ENCODE data around the gene PTPRG.

DNA sequence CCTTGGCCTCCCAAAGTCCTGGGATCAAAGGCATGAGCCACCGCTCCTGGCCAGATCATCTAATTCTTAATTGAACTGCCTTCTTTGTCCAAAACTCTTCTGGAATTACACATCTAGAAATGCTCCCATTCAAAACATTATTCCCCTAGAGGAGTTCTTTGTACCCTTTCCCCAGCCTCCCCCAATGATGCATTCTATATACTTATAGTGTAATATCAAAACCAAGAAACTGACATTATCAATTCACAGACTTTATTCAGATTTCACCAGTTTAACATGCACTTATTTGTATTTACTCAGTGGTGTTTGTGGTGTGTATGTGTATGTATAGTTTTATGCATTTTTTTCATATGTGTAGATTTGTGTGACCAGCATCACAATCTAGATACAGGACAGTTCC is 85.0 kb downstream of the PTPRG start:
- TF ChIP-seq, protein P1, sequence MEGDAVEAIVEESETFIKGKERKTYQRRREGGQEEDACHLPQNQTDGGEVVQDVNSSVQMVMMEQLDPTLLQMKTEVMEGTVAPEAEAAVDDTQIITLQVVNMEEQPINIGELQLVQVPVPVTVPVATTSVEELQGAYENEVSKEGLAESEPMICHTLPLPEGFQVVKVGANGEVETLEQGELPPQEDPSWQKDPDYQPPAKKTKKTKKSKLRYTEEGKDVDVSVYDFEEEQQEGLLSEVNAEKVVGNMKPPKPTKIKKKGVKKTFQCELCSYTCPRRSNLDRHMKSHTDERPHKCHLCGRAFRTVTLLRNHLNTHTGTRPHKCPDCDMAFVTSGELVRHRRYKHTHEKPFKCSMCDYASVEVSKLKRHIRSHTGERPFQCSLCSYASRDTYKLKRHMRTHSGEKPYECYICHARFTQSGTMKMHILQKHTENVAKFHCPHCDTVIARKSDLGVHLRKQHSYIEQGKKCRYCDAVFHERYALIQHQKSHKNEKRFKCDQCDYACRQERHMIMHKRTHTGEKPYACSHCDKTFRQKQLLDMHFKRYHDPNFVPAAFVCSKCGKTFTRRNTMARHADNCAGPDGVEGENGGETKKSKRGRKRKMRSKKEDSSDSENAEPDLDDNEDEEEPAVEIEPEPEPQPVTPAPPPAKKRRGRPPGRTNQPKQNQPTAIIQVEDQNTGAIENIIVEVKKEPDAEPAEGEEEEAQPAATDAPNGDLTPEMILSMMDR (IDR thresholded peaks at IDR 0.05) = no peak
- TF ChIP-seq POLR2A (IDR thresholded peaks at IDR 0.05) = no peak

Measured in body of pancreas (tissue), 4 donors.